Endothelial cell of umbilical vein (primary cell): ENCODE measurements around the gene NQO2.

Source experiments
- EZH2 ChIP-seq: IDR thresholded peaks from 2 replicates; pipeline ENCODE4 v1.6.1; 2012; ENCODE audit warnings: borderline replicate concordance, low read depth, mild to moderate bottlenecking, moderate library complexity, low read length, inconsistent platforms; ENCODE audit not compliant: severe bottlenecking
- FOS ChIP-seq: IDR thresholded peaks from 2 replicates; pipeline ENCODE4 v1.6.1; 2011; ENCODE audit warnings: mild to moderate bottlenecking, low read length, moderate library complexity, borderline replicate concordance; ENCODE audit not compliant: insufficient read depth
- GATA2 ChIP-seq: IDR thresholded peaks from 2 replicates; pipeline ENCODE4 v1.7.0; 2011; ENCODE audit warnings: low read depth, mild to moderate bottlenecking, moderate library complexity, mixed read lengths, low read length; ENCODE audit not compliant: insufficient read length, insufficient read depth
- JUN ChIP-seq: IDR thresholded peaks from 2 replicates; pipeline ENCODE4 v1.6.1; 2011; ENCODE audit warnings: borderline replicate concordance, low read depth; ENCODE audit not compliant: insufficient read length, insufficient read depth
- MYC ChIP-seq: IDR thresholded peaks from one replicate; pipeline ENCODE4 v1.6.1; 2011; ENCODE audit warnings: mild to moderate bottlenecking, low read depth, low read length
- POLR2A ChIP-seq: IDR thresholded peaks from 2 replicates; pipeline ENCODE4 v1.6.1; 2012; ENCODE audit warnings: low read depth, mild to moderate bottlenecking, control low read depth, low read length
- POLR2AphosphoS5 ChIP-seq: IDR thresholded peaks from 2 replicates; pipeline ENCODE4 v1.6.1; 2012; ENCODE audit warnings: low read depth, mild to moderate bottlenecking, control low read depth, low read length, moderate library complexity; ENCODE audit not compliant: insufficient read depth
- TF ChIP-seq, protein P1 (sequence below): IDR thresholded peaks from 2 replicates; pipeline ENCODE4 v1.6.1; 2011; ENCODE audit not compliant: insufficient read depth, insufficient read length
- TF ChIP-seq, protein P2 (sequence below), 2 donors: IDR thresholded peaks; 1 replicate in 1 of 2; 2 replicates in 1 of 2; pipeline ENCODE4 v1.5.1; 2011; ENCODE audit warnings: low read length in 2 of 2, mild to moderate bottlenecking in 2 of 2, moderate library complexity in 2 of 2, control low read depth in 1 of 2, inconsistent platforms in 1 of 2, low read depth in 1 of 2; ENCODE audit not compliant: insufficient read depth in 1 of 2; ENCODE audit errors: extremely low read depth in 1 of 2

DNA sequence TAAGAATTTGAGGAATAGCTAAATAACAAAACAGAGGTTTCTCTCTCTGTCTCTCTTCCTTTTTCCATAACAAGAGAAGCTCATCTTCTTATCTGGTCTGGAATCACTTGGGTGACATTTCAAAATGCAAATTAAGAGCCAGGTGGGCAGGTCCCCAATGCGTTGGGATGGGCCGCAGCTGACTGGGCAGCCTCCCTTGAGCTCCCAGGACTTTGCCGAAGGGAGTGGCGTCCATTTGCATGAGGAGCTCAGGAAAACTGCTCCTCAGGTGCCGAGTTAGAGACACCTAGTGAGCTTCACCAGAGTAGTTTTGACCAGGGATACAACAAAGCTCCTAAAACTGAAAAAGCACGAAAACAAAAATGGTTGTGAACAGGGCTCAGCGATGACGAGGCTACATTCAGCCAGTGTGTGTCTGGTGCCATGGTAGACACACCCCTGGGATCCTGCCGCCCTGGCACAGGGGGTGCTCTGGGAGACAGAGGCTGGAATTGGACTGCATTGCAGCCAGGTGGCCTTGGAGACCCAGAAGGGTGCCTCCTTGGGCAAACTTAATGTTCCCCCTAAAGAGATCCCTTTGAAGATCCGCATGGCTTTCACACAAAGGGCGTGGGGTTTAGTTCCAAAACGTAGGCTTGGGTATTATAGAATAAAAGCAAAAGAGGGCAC lies 14.8 kb upstream of the NQO2 start:
- TF ChIP-seq, protein P1, sequence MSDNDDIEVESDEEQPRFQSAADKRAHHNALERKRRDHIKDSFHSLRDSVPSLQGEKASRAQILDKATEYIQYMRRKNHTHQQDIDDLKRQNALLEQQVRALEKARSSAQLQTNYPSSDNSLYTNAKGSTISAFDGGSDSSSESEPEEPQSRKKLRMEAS = no peak
- TF ChIP-seq, protein P2, sequence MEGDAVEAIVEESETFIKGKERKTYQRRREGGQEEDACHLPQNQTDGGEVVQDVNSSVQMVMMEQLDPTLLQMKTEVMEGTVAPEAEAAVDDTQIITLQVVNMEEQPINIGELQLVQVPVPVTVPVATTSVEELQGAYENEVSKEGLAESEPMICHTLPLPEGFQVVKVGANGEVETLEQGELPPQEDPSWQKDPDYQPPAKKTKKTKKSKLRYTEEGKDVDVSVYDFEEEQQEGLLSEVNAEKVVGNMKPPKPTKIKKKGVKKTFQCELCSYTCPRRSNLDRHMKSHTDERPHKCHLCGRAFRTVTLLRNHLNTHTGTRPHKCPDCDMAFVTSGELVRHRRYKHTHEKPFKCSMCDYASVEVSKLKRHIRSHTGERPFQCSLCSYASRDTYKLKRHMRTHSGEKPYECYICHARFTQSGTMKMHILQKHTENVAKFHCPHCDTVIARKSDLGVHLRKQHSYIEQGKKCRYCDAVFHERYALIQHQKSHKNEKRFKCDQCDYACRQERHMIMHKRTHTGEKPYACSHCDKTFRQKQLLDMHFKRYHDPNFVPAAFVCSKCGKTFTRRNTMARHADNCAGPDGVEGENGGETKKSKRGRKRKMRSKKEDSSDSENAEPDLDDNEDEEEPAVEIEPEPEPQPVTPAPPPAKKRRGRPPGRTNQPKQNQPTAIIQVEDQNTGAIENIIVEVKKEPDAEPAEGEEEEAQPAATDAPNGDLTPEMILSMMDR (IDR thresholded peaks at IDR 0.05; ENCODE audit: extremely low read depth in 1 of 2, insufficient read depth in 1 of 2, low read depth in 1 of 2, low read length in 2 of 2) = no peak
- TF ChIP-seq FOS (no peak), POLR2AphosphoS5 (no peak), MYC (no peak), EZH2 (no peak), POLR2A (no peak), GATA2 (no peak), JUN (no peak)
